ENCODE measurements around the gene TNKS2.

Gene TNKS2

DNA sequence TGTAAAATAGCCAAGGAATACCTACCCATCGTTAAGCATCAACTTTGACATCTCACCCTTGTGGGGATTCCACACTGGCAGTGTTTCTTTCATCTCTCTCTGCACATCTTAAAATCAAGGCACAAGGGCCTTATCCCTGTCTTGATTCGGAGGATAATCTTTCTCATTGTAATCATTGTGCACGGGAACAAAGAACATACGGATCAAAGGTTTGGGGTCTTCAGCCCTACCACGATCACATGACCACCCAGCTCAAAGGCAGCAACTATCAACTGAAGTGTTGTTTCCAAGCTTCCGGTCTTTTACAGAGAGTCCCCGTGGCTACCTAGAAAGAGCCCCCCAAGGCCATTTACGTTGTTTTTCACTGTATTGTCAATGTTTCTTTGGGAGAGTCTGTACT lies 99.2 kb downstream of the TNKS2 start:
- H3K4me3 ChIP-seq (ENCODE audit: low read depth, low read length), result no peak overlapping the region
- no peak for DNase-seq (ENCODE audit: low read depth)

DNA sequence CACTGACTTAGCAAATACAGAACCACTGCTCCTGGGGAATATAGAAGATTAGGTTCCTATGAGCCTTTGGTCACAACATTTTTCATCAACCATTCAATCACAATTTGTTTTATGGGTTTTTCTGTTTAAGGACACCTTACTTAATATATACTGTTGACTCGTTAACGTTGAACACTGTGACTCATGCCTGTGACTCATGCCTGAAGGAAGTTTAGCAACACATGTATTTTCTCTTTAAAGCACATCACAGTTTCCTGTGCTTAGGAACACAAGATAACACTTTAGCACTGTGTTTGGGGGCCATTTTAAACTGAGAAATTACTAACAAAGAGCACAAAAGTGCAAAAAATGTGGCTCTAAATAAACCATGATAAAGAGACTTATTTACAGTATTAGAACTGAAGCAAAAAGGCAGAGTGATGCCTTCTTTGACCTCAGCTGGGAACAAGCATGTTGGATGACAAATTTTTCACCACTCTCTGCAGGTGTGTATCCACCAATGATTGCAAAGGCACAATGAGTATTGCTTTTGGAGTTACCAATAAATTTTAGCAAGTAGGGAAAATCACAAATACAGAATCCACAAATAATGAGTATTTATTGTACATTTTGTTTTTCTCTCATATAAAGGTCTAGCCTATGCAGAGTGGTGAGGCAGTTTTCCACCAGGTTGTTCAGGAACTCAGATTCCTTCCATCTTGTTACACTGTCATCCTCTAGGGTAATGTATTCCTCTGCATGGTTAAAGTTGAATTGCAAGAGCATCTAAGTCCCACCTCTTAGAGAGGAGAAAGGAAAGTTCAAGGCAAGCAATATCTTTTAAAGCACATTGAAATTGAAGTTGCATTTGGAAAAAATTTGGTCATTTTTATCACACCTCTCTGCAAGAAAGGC lies 103.8 kb downstream of the TNKS2 start:
- no peak overlapping the region for H3K4me3 ChIP-seq (ENCODE audit: low read depth, low read length)
- peak; percentile 89 for DNase-seq (ENCODE audit: low read depth)

DNA sequence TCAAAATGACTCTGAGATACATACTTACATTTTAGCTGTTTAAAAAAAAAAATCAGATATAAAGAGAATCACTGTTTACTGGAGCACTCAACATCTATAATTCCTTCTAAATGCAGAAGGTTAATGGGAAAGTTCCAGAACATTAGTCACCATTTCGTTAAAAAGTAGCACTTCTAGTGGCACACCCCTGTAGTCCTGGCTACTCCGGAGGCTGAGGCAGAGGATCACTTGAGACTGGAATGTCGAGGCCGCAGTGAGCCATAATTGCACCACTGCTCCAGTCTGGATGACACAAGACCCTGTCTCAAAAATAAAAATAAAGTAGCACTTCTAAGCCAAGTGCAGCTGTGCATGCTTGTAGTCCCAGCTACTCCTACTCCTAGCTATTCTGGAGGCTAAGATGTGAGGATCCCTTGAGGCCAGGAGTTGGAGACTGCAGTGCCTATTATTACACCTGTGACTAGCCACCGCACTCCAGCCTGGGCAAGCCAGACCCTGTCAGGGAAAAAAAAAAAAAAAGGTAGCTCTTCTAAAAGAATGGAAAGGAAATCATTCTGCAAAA lies 108.9 kb downstream of the TNKS2 start:
- H3K4me3 ChIP-seq (ENCODE audit: low read depth, low read length), result no peak overlapping the region
- DNase-seq (ENCODE audit: low read depth), result no peak

DNA sequence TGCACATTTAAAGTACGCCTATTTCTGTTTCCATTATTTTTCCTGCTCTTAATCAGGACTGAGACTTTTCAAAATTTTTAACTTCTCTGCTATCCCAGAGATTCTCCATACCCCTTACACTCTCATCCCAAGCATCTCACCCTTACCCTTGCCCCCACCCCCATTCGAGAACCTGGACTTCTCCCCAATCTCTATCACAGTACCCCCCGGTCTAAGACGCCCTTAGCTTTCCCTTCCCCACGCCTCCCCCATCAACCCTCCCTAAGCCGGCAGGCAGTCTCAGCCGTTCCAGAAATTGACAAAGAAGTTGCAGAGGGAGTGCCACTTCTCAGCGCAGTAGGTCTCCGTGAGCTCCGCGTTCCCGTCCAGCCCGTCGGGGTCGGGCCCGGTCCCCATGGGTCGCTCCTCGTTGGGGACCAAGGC lies 109.7 kb downstream of the TNKS2 start:
- no peak for DNase-seq (ENCODE audit: low read depth)
- H3K4me3 ChIP-seq (ENCODE audit: low read depth, low read length), result peak overlapping the region; percentile 76

DNA sequence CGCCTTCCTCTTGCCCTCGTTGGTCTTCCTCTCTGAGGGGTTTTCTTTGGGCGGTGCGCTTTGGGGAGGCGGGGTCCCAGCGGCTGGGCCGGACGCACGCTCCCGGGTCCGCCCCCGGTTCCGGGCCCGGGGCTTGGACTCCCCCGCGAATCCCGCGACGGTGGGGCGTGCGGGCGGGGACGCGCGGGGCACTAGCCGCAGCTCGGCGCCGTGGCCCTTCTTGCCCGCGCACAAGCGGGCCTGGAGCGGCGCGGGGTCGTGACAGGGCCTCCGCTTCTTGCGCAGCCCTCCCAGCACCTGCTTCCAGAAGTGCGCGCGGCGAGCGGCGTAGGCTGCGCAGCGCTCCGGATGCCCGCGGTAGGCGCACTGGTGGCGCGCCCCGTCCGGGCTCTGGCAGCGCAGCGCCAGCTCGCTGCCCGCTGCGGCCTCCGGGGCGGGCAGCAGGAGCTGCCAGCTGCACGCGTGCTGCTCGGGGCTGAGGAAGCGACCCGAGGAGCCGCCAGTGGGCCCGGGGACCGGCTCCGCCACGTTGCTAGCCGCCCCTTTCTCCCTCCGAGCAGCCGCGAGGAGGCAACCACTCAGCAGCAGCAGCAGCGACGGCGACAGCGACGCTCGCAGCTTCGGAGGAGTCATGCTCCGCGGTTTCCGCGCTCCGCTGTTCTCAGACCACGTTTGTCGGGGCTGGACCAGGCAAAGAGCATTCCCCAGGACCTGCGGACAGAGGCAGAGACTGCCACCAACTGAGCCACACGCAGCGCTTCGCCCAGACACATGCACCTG lies 110.3 kb downstream of the TNKS2 start:
- peak overlapping the region; percentile 76 for H3K4me3 ChIP-seq (ENCODE audit: low read depth, low read length)
- DNase-seq (ENCODE audit: low read depth), result no peak

DNA sequence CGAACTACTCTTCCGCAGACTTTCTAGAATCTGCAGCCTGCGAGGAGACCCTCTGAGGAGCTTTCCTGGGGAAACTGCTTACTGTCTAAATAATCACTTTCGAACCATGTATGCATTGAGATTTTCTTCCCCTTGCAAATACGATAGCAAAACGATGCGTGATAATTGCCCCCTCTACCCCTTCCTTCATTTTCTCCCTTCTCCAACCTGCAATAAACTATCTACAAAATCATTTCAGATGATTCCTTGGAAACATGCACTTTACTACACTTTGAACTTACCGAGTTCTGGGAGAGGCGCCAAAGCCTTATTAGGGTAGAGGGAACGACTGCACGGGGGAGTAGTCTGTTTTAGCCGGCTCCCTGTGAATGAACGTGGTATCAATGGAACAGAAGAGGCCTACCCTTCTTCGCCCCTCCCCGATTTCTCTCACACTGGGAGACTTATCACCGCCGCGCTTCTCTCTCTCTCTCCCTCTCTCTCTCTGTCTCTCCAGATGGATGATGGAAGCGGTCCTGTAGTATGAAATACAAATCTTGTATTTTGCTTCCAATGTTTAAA lies 111.0 kb downstream of the TNKS2 start, which contains the start of gene FGFBP3:
Gene FGFBP3 (minus strand): TSS at position 370 of the 561 bp plus-strand sequence. CDS start 517 bp downstream, outside the sequence.
- no peak for DNase-seq (ENCODE audit: low read depth)
- peak within 1 kb of the TSS; percentile 76 for H3K4me3 ChIP-seq (ENCODE audit: low read depth, low read length)

DNA sequence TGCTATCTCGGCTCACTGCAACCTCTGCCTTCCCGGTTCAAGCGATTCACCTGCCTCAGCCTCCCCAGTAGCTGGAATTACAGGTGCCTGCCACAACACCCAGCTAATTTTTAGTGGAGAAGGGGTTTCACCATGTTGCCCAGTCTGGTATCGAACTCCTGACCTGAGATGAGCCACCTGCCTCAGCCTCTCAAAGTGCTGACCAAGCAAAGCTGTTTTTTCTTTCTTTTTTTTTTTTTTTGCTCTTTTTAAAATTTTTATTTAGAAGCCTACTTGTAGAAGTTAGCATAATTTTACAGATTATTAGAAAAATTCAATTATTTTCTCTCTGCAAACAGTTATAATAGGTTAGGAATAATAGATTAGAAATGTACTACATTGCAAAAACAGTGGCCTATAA lies 112.2 kb downstream of the TNKS2 start:
- H3K4me3 ChIP-seq (ENCODE audit: low read depth, low read length), result no peak overlapping the region

More for the DNA sequence above, 112.2 kb downstream of the TNKS2 start:
- DNase-seq (ENCODE audit: low read depth), result no peak

Data from skeletal muscle cell (primary cell).